ENCODE data around the gene PGS1. TPM values are rescaled to one million over a fixed set of nuclear protein-coding genes. Genes with fewer than 3 reads are reported as not detected.
A peak's percentile ranks its signal among the peaks of the same experiment; 100 is the strongest.

Gene PGS1
- total RNA-seq, 1 donor from 2014 or later: 25.8 TPM

GRCh38 chr17:78360371-78361224 is 17.9 kb upstream of the PGS1 start:
- DNase-seq (ENCODE audit: low read depth) (peak; percentile 66), FAIRE-seq (no peak)
- H3K27me3 ChIP-seq (ENCODE audit: control insufficient read depth, insufficient read depth, low read length): peaks cover 6% of the 10 kb centered on the region
- peaks cover 2% of the 10 kb centered on the region for H3K36me3 ChIP-seq (ENCODE audit: control insufficient read depth, insufficient read depth, low read length)
- peak overlapping the region; percentile 85 for H3K4me3 ChIP-seq (ENCODE audit: low read depth, low read length)
- TF ChIP-seq CTCF (IDR thresholded peaks at IDR 0.05; ENCODE audit: insufficient read depth, low read length, severe bottlenecking): peak; percentile 94

GRCh38 chr17:78361225-78361701 is 17.2 kb upstream of the PGS1 start:
- Histone ChIP-seq H3K27me3 (ENCODE audit: control insufficient read depth, insufficient read depth, low read length) (peaks cover 8% of the 10 kb centered on the region), H3K36me3 (ENCODE audit: control insufficient read depth, insufficient read depth, low read length) (peaks cover 2% of the 10 kb centered on the region), H3K4me3 (ENCODE audit: low read depth, low read length) (no peak overlapping the region)
- DNase-seq (ENCODE audit: low read depth) (no peak), FAIRE-seq (no peak)
- no peak for TF ChIP-seq CTCF (IDR thresholded peaks at IDR 0.05; ENCODE audit: insufficient read depth, low read length, severe bottlenecking)

GRCh38 chr17:78362232-78362631 is 16.2 kb upstream of the PGS1 start:
- DNase-seq (ENCODE audit: low read depth) (no peak), FAIRE-seq (no peak)
- no peak for TF ChIP-seq CTCF (IDR thresholded peaks at IDR 0.05; ENCODE audit: insufficient read depth, low read length, severe bottlenecking)
- peaks cover 2% of the 10 kb centered on the region for H3K36me3 ChIP-seq (ENCODE audit: control insufficient read depth, insufficient read depth, low read length)
- peaks cover 10% of the 10 kb centered on the region for H3K27me3 ChIP-seq (ENCODE audit: control insufficient read depth, insufficient read depth, low read length)
- H3K4me3 ChIP-seq (ENCODE audit: low read depth, low read length): no peak overlapping the region

- peaks cover 10% of the 10 kb centered on the region for H3K27me3 ChIP-seq (ENCODE audit: control insufficient read depth, insufficient read depth, low read length)
- no peak for TF ChIP-seq CTCF (IDR thresholded peaks at IDR 0.05; ENCODE audit: insufficient read depth, low read length, severe bottlenecking)
Measured at GRCh38 chr17:78362671-78363070, 15.8 kb upstream of the PGS1 start.

GRCh38 chr17:78364436-78365281 is 13.8 kb upstream of the PGS1 start:
- H3K4me3 ChIP-seq (ENCODE audit: low read depth, low read length): no peak overlapping the region
- FAIRE-seq (no peak), DNase-seq (ENCODE audit: low read depth) (no peak)
- no peak for TF ChIP-seq CTCF (IDR thresholded peaks at IDR 0.05; ENCODE audit: insufficient read depth, low read length, severe bottlenecking)
- no peaks in the 10 kb centered on the region for H3K36me3 ChIP-seq (ENCODE audit: control insufficient read depth, insufficient read depth, low read length)
- H3K27me3 ChIP-seq (ENCODE audit: control insufficient read depth, insufficient read depth, low read length): peaks cover 10% of the 10 kb centered on the region

More at GRCh38 chr17:78362671-78363070, 15.8 kb upstream of the PGS1 start:
- Histone ChIP-seq H3K4me3 (ENCODE audit: low read depth, low read length) (no peak overlapping the region), H3K36me3 (ENCODE audit: control insufficient read depth, insufficient read depth, low read length) (peaks cover 2% of the 10 kb centered on the region)
- FAIRE-seq (no peak), DNase-seq (ENCODE audit: low read depth) (no peak)
